GM12801 (cell line): Measurements from ENCODE around the gene HEMGN.

Source experiments
- CTCF ChIP-seq: IDR thresholded peaks from one replicate; pipeline ENCODE4 v1.5.1; 2011; ENCODE audit warnings: control low read depth; ENCODE audit not compliant: insufficient read length; ENCODE audit errors: extremely low read depth

Gene HEMGN

GRCh38 chr9:97895695-97896332 lies 42.2 kb downstream of the HEMGN start:
- TF ChIP-seq CTCF = no peak

GRCh38 chr9:97895211-97895610 lies 42.8 kb downstream of the HEMGN start:
- no peak for TF ChIP-seq CTCF

- TF ChIP-seq CTCF = no peak
Observed at GRCh38 chr9:97892421-97892820, 45.6 kb downstream of the HEMGN start.

GRCh38 chr9:97891736-97892135 lies 46.2 kb downstream of the HEMGN start:
- no peak for TF ChIP-seq CTCF

GRCh38 chr9:97889941-97890887 lies 47.8 kb downstream of the HEMGN start:
- no peak for TF ChIP-seq CTCF

- TF ChIP-seq CTCF = no peak
Observed at GRCh38 chr9:97880336-97880735, 57.6 kb downstream of the HEMGN start.
